GM12878 (cell line): Measurements from ENCODE around the gene DLK2. TPM values are rescaled to one million over a fixed set of nuclear protein-coding genes. Genes with fewer than 3 reads are reported as not detected.

Source experiments
- ATF3 ChIP-seq: IDR thresholded peaks from 2 replicates; pipeline ENCODE4 v1.6.1; 2011; ENCODE audit warnings: low read depth, mild to moderate bottlenecking, low read length, moderate library complexity, borderline replicate concordance; ENCODE audit errors: extremely low read depth
- CHD2 ChIP-seq: IDR thresholded peaks from 2 replicates; pipeline ENCODE4 v1.6.1; 2011; ENCODE audit warnings: low read depth, low read length, improper control_type of control experiment, borderline replicate concordance
- HDGF ChIP-seq: fragments of 450-650 bp; IDR thresholded peaks from 2 replicates; pipeline ENCODE4 v1.6.1; 2016; ENCODE audit warnings: antibody characterized with exemption
- POLR2AphosphoS2 ChIP-seq: IDR thresholded peaks from 2 replicates; pipeline ENCODE4 v1.6.1; 2011; ENCODE audit warnings: low read depth, mild to moderate bottlenecking, low read length, improper control_type of control experiment, moderate library complexity
- RUNX3 ChIP-seq: IDR thresholded peaks from 2 replicates; pipeline ENCODE4 v1.6.1; 2012; ENCODE audit warnings: low read length, inconsistent platforms
- SMAD5 ChIP-seq: IDR thresholded peaks from 2 replicates; pipeline ENCODE4 v1.6.1; 2016; ENCODE audit warnings: antibody characterized with exemption, low read depth
- SREBF1 ChIP-seq: IDR thresholded peaks from 2 replicates; pipeline ENCODE4 v1.6.1; 2012; ENCODE audit warnings: mild to moderate bottlenecking, low read length
- STAT3 ChIP-seq: IDR thresholded peaks from 2 replicates; pipeline ENCODE4 v1.6.1; 2011; ENCODE audit warnings: low read depth, low read length, improper control_type of control experiment
- TBL1XR1 ChIP-seq: IDR thresholded peaks from 2 replicates; pipeline ENCODE4 v1.6.1; 2012; ENCODE audit warnings: low read depth, low read length, improper control_type of control experiment
- ZBED1 ChIP-seq: IDR thresholded peaks from 2 replicates; pipeline ENCODE4 v1.6.1; 2016; ENCODE audit warnings: borderline replicate concordance
- ZNF24 ChIP-seq: fragments of 450-650 bp; IDR thresholded peaks from 2 replicates; pipeline ENCODE4 v1.6.1; 2017; ENCODE audit warnings: antibody characterized with exemption, mild to moderate bottlenecking
- polyA plus RNA-seq, 11 experiments: library from polyadenylated mRNA; depleted of rRNA in 4 of 11; unstranded in 6 of 11; stranded (reverse) in 5 of 11; fragments of >200 nt; fragmentation: Nextera tagmentation in 4 of 11; fragmentation: Illumina TruSeq in 1 of 11; extraction: Ambion mirVana in 4 of 11; extraction: Trizol in 1 of 11; gene quantifications; 1 replicate in 1 of 11; 2 replicates in 10 of 11; pipeline versions ENCODE4 v1.2.1 to v1.2.3, GENCODE V29; 2011 to 2016; ENCODE audit warnings: inconsistent platforms in 2 of 11, missing spikeins in 2 of 11, low read depth in 1 of 11
- total RNA-seq, 4 experiments: library from RNA; depleted of rRNA in 3 of 4; stranded (reverse); fragments of >200 nt in 3 of 4; fragmentation: Illumina TruSeq in 1 of 4; extraction: Trizol in 1 of 4; gene quantifications; 2 replicates each; pipeline versions ENCODE4 v1.2.1 to v1.2.3, GENCODE V29; 2013 to 2021
- TF ChIP-seq, protein P1 (sequence below): IDR thresholded peaks from 2 replicates; pipeline ENCODE4 v1.6.1; 2012; ENCODE audit warnings: low read depth, low read length, improper control_type of control experiment
- TF ChIP-seq, protein P2 (sequence below): IDR thresholded peaks from 2 replicates; pipeline ENCODE4 v1.6.1; 2012; ENCODE audit warnings: low read depth, low read length, improper control_type of control experiment

Gene DLK2
- total and polyA plus RNA-seq, 10 of the 15 experiments (the other 5 are each of a cell fraction or from before 2014, with no cell fraction given) = 0.03 to 0.55 (median 0.38) TPM; not detected in 4

- TF ChIP-seq CHD2 (0 out of 2 replicates have a peak, but pooled peaks have one; percentile 33), ATF3 (no peak), ZBED1 (no peak), POLR2AphosphoS2 (peak; percentile 53; the same call in 1 of the 2 replicates), TBL1XR1 (peak; percentile 31; the same call in 1 of the 2 replicates), RUNX3 (peak; percentile 14), HDGF (no peak), SMAD5 (peak; percentile 69; the same call in 1 of the 2 replicates), SREBF1 (no peak), STAT3 (no peak), ZNF24 (no peak)
- TF ChIP-seq, protein P1, sequence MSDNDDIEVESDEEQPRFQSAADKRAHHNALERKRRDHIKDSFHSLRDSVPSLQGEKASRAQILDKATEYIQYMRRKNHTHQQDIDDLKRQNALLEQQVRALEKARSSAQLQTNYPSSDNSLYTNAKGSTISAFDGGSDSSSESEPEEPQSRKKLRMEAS = no peak
- TF ChIP-seq, protein P2, sequence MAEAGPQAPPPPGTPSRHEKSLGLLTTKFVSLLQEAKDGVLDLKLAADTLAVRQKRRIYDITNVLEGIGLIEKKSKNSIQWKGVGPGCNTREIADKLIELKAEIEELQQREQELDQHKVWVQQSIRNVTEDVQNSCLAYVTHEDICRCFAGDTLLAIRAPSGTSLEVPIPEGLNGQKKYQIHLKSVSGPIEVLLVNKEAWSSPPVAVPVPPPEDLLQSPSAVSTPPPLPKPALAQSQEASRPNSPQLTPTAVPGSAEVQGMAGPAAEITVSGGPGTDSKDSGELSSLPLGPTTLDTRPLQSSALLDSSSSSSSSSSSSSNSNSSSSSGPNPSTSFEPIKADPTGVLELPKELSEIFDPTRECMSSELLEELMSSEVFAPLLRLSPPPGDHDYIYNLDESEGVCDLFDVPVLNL = peak; percentile 65; the same call in 1 of the 2 replicates
Observed at GRCh38 chr6:43477235-43478007, 22.1 kb upstream of the DLK2 start, which contains the start of gene TJAP1 (continued).
